ENCODE results near the gene CDKN2B-AS1. TPM values are rescaled to one million over a fixed set of nuclear protein-coding genes. Genes with fewer than 3 reads are reported as not detected.

Gene CDKN2B-AS1
- total RNA-seq, 1 donor from 2014 or later: 0.53 TPM

DNA sequence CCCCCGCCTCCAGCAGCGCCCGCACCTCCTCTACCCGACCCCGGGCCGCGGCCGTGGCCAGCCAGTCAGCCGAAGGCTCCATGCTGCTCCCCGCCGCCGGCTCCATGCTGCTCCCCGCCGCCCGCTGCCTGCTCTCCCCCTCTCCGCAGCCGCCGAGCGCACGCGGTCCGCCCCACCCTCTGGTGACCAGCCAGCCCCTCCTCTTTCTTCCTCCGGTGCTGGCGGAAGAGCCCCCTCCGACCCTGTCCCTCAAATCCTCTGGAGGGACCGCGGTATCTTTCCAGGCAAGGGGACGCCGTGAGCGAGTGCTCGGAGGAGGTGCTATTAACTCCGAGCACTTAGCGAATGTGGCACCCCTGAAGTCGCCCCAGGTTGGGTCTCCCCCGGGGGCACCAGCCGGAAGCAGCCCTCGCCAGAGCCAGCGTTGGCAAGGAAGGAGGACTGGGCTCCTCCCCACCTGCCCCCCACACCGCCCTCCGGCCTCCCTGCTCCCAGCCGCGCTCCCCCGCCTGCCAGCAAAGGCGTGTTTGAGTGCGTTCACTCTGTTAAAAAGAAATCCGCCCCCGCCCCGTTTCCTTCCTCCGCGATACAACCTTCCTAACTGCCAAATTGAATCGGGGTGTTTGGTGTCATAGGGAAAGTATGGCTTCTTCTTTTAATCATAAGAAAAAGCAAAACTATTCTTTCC, 19.7 kb upstream of the CDKN2B-AS1 start:
- Histone ChIP-seq H3K27me3 (ENCODE audit: control insufficient read depth, insufficient read depth, low read length) (peaks cover 23% of the 10 kb centered on the region), H3K36me3 (ENCODE audit: control insufficient read depth, insufficient read depth, low read length) (no peaks in the 10 kb centered on the region), H3K4me3 (ENCODE audit: low read depth, low read length) (peak overlapping the region; percentile 57)
- DNase-seq (ENCODE audit: low read depth) (peak; percentile 56), FAIRE-seq (no peak)
- TF ChIP-seq, protein P1, sequence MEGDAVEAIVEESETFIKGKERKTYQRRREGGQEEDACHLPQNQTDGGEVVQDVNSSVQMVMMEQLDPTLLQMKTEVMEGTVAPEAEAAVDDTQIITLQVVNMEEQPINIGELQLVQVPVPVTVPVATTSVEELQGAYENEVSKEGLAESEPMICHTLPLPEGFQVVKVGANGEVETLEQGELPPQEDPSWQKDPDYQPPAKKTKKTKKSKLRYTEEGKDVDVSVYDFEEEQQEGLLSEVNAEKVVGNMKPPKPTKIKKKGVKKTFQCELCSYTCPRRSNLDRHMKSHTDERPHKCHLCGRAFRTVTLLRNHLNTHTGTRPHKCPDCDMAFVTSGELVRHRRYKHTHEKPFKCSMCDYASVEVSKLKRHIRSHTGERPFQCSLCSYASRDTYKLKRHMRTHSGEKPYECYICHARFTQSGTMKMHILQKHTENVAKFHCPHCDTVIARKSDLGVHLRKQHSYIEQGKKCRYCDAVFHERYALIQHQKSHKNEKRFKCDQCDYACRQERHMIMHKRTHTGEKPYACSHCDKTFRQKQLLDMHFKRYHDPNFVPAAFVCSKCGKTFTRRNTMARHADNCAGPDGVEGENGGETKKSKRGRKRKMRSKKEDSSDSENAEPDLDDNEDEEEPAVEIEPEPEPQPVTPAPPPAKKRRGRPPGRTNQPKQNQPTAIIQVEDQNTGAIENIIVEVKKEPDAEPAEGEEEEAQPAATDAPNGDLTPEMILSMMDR (IDR thresholded peaks at IDR 0.05; ENCODE audit: insufficient read depth, low read length, severe bottlenecking): no peak

DNA sequence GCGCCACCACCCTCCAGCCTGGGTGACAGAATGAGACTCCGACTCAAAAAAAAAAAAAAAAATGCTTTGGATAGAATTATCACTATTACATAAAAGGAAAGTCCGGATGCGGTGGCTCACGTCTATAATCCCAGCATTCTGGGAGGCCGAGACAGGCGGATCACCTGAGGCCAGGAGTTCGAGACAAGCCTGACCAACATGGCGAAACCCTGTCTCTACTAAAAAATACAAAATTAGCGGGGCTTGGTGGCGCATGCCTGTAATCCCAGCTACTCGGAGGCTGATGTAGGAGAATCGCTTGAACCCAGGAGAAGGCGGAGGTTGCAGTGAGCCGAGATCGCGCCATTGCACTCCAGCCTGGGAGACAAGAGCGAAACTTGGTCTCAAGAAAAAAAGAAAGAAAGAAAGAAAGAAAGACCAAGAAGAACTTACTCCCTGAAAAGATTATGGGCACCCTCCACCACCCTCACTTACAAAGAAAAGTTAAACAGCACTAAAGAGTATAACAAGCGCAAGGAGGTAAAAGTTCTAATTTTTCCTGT, 18.2 kb upstream of the CDKN2B-AS1 start:
- FAIRE-seq: no peak
- H3K27me3 ChIP-seq (ENCODE audit: control insufficient read depth, insufficient read depth, low read length): peaks cover 15% of the 10 kb centered on the region
- no peak for DNase-seq (ENCODE audit: low read depth)

DNA sequence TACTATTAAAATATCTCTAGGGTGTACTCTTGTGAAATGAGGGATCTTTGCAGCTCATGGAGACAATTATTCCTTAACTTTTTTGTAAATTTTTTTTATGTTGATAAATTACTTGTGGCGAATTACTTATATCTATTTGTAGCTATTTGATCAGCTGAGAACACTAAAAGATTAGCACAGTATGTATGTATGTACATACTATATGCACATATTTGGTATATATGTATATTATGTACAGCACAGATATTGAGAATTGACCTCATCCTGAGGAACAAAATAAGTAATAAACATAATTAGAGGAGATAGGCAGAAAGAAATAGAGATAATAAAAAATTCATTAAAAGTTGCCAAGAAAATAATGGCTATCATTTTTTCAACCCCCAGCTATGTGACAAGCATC, 12.2 kb upstream of the CDKN2B-AS1 start:
- TF ChIP-seq, protein P1 (IDR thresholded peaks at IDR 0.05; ENCODE audit: insufficient read depth, low read length, severe bottlenecking): no peak
- no peaks in the 10 kb centered on the region for H3K36me3 ChIP-seq (ENCODE audit: control insufficient read depth, insufficient read depth, low read length)
- FAIRE-seq: no peak
- H3K27me3 ChIP-seq (ENCODE audit: control insufficient read depth, insufficient read depth, low read length): no peaks in the 10 kb centered on the region
- H3K4me3 ChIP-seq (ENCODE audit: low read depth, low read length): no peak overlapping the region
- no peak for DNase-seq (ENCODE audit: low read depth)

More for the DNA sequence above, 18.2 kb upstream of the CDKN2B-AS1 start:
- no peak overlapping the region for H3K4me3 ChIP-seq (ENCODE audit: low read depth, low read length)
- TF ChIP-seq, protein P1 (IDR thresholded peaks at IDR 0.05; ENCODE audit: insufficient read depth, low read length, severe bottlenecking): no peak
- no peaks in the 10 kb centered on the region for H3K36me3 ChIP-seq (ENCODE audit: control insufficient read depth, insufficient read depth, low read length)

DNA sequence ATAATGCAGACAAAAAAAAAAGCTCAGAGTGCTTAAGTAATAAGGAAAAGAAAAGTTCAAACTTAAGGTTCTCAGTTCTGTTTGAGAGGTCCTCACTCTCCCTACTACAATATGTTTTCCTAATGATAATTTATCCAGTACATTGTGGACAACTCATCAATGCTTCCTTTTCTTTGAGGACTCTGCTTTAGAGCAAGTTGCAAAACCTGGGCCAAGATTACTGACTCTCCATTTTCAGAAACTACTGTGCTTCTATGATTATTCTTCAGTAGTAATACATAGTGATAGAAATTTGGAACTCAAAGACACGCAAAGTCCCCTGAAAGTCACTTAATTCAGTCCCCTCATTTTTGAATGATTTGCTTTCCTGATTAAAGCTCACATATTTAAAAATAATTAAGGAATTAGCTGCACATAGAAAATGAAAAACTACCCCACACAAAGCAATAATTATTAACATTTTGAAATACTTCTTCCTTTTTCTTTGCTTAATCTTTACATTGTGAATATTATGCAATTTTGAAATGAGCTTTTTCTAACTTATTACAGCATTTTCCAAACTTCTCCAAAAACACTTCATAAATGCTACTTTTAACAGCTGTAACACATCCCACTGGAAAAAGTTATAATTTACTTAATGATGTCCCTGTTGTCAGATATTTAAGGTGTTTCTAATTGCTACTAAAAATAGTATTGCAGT, 11.6 kb upstream of the CDKN2B-AS1 start:
- DNase-seq (ENCODE audit: low read depth) (no peak), FAIRE-seq (no peak)
- Histone ChIP-seq H3K4me3 (ENCODE audit: low read depth, low read length) (no peak overlapping the region), H3K27me3 (ENCODE audit: control insufficient read depth, insufficient read depth, low read length) (no peaks in the 10 kb centered on the region), H3K36me3 (ENCODE audit: control insufficient read depth, insufficient read depth, low read length) (no peaks in the 10 kb centered on the region)
- TF ChIP-seq, protein P1 (IDR thresholded peaks at IDR 0.05; ENCODE audit: insufficient read depth, low read length, severe bottlenecking): no peak

DNA sequence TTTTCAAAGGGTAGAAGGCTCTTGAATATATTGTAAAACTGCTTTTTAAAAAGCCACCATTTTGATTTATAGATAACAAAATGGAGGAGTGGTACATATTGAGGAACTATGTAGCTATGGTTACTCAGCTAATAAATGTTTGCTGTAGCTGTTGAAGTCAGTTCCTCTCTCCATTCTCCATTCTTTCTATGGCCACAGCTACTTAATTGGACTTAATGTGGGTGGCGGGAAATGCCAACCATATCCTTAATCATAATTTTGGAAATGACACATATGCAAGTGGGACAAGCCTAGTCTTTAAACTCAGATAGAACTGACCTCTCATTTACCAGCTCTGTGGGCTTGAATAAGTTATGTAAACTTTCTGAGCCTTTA, 11.0 kb upstream of the CDKN2B-AS1 start:
- FAIRE-seq (no peak), DNase-seq (ENCODE audit: low read depth) (no peak)
- Histone ChIP-seq H3K4me3 (ENCODE audit: low read depth, low read length) (no peak overlapping the region), H3K27me3 (ENCODE audit: control insufficient read depth, insufficient read depth, low read length) (no peaks in the 10 kb centered on the region), H3K36me3 (ENCODE audit: control insufficient read depth, insufficient read depth, low read length) (no peaks in the 10 kb centered on the region)
- TF ChIP-seq, protein P1 (IDR thresholded peaks at IDR 0.05; ENCODE audit: insufficient read depth, low read length, severe bottlenecking): no peak
